A549 (cell line): ENCODE data around the gene GALR1.

Source experiments
- CEBPB ChIP-seq, 2 experiments: fragments of >200 bp in 1 of 2; sonication (Bioruptor Twin) in 1 of 2; formaldehyde crosslinking in 1 of 2; IDR thresholded peaks; 2 replicates each; pipeline ENCODE4 v1.6.1; 2012 to 2016
- CTCF ChIP-seq: fragments of >200 bp; sonication (Bioruptor Twin); formaldehyde crosslinking; IDR thresholded peaks from 3 replicates; pipeline ENCODE4 v1.5.1; 2016
- HMGXB4 ChIP-seq: fragments of 250-450 bp; sonication (Bioruptor Pico); IDR thresholded peaks from 2 replicates; pipeline ENCODE4 v1.5.0; 2021; ENCODE audit warnings: mild to moderate bottlenecking, moderate library complexity, borderline replicate concordance
- JUN ChIP-seq, 2 experiments: fragments of >200 bp; sonication (Bioruptor Twin); formaldehyde crosslinking; IDR thresholded peaks; 2 replicates in 1 of 2; 3 replicates in 1 of 2; pipeline ENCODE4 v1.6.1; 2016 to 2017
- POLR2A ChIP-seq: IDR thresholded peaks from 2 replicates; pipeline ENCODE4 v1.6.1; 2012; ENCODE audit warnings: mild to moderate bottlenecking, low read length
- RCOR1 ChIP-seq: fragments of 150-350 bp; IDR thresholded peaks from 2 replicates; pipeline ENCODE4 v1.6.1; 2014; ENCODE audit warnings: antibody characterized with exemption, low read length, low read depth

GRCh38 chr18:77316008-77316407, 66.4 kb downstream of the GALR1 start:
- TF ChIP-seq HMGXB4 (CRISPR knock-in tag) (no peak), JUN (IDR thresholded peaks at IDR 0.05) (no peak), CEBPB (IDR thresholded peaks at IDR 0.05) (no peak), CTCF (no peak), RCOR1 (no peak), POLR2A (no peak)
